Measurements from ENCODE around the gene C19orf44. TPM values are rescaled to one million over a fixed set of nuclear protein-coding genes. Genes with fewer than 3 reads are reported as not detected.

Gene C19orf44
- total and polyA plus RNA-seq, 2 of the 4 experiments (the other 2 are of a cell fraction), result 1.4 to 3.8 TPM

DNA sequence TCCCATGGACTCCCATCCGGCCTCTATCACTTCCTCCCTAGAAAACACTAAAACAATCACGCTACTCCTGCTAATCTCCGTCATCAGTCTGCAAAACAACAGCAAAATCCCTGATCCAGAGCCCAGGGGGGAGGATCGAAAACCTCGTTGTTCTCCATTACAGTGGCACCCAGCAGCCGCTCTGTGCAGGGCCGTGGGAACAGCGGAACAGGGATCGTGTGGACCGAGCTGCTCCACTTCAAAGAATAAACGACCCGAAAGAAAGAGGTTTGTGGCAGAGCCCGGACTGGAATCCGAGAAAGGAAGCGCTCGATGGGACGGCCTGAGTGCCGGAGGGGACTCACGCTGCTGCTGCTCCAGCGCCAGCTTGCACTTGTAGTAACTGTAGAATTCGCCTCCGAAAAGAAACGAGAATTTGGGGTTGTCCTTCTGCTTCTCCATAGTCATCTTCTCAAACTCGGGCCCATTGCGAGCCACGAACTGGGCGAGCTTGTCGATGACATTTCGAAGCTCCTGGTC lies 45.4 kb downstream of the C19orf44 start (continued):
- TF ChIP-seq, protein P1, sequence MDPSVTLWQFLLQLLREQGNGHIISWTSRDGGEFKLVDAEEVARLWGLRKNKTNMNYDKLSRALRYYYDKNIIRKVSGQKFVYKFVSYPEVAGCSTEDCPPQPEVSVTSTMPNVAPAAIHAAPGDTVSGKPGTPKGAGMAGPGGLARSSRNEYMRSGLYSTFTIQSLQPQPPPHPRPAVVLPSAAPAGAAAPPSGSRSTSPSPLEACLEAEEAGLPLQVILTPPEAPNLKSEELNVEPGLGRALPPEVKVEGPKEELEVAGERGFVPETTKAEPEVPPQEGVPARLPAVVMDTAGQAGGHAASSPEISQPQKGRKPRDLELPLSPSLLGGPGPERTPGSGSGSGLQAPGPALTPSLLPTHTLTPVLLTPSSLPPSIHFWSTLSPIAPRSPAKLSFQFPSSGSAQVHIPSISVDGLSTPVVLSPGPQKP (IDR thresholded peaks at IDR 0.05; ENCODE audit: borderline replicate concordance, low read depth, low read length), result no peak

- peak within 1 kb of the TSS; percentile 71 for H4K91ac ChIP-seq (ENCODE audit: insufficient read depth, low read depth, low read length)
- peak within 1 kb of the TSS; percentile 96 for H2AK9ac ChIP-seq (replicated peaks; ENCODE audit: low read depth, low read length, poor library complexity)
- peak within 1 kb of the TSS; percentile 80 for H3K56ac ChIP-seq (ENCODE audit: extremely low read depth, insufficient read depth, low read length)
- H3K36me3 ChIP-seq (ENCODE audit: control insufficient read depth, insufficient read depth, low read length), result peaks cover 22% of the 10 kb centered on the region
- H3K4me3 ChIP-seq (ENCODE audit: insufficient read depth, low read depth, low read length), result peak within 1 kb of the TSS; percentile 86
- peak within 1 kb of the TSS; percentile 78 for H3K14ac ChIP-seq (replicated peaks; ENCODE audit: low read depth, low read length)
- peak within 1 kb of the TSS; percentile 60; the same call in 1 of the 2 replicates for H3K23ac ChIP-seq (ENCODE audit: low read depth, low read length)
- H3K4me2 ChIP-seq (ENCODE audit: low read depth, low read length), result peak within 1 kb of the TSS; percentile 90
- peak within 1 kb of the TSS; percentile 94 for H2AFZ ChIP-seq (replicated peaks; ENCODE audit: low read length, poor library complexity)
- H4K8ac ChIP-seq (ENCODE audit: low read depth in 2 of 2, low read length in 2 of 2), result peak within 1 kb of the TSS; percentile 73 to 77
- TF ChIP-seq RAD21 (IDR thresholded peaks at IDR 0.05; ENCODE audit: low read length) (no peak), MAZ (IDR thresholded peaks at IDR 0.05; ENCODE audit: borderline replicate concordance, low read depth, low read length) (peak; percentile 49; the same call in 1 of the 2 replicates), POLR2A (IDR thresholded peaks at IDR 0.05; ENCODE audit: low read depth, low read length) (peak; percentile 68), MXI1 (IDR thresholded peaks at IDR 0.05; ENCODE audit: borderline replicate concordance, low read depth, low read length) (peak; percentile 51)
- TF ChIP-seq, protein P1 (IDR thresholded peaks at IDR 0.05; ENCODE audit: borderline replicate concordance, low read depth, low read length), result peak; percentile 81; the same call in 1 of the 2 replicates
- H2BK5ac ChIP-seq (ENCODE audit: low read depth, low read length, poor library complexity, severe bottlenecking), result peak within 1 kb of the TSS; percentile 65
- H2BK20ac ChIP-seq (ENCODE audit: low read depth, low read length), result no peak within 1 kb of the TSS
- intact Hi-C loops (cut with micrococcal nuclease) (loop anchor here (2.0 kb wide), 2 partner anchors 87 to 107 kb away; partner anchors contain the start of gene MED26), dilution Hi-C loops (cut with HindIII; ENCODE audit: low sequenced_read_pairs, unreplicated experiment) (no loop called here), in situ Hi-C loops (cut with MboI; ENCODE audit: low sequenced_read_pairs) (no loop called here)
- H4K20me1 ChIP-seq (ENCODE audit: insufficient read depth, low read length), result peaks cover 41% of the 10 kb centered on the region
- H3K9me3 ChIP-seq (ENCODE audit: control insufficient read depth, insufficient read depth, low read length), result no peaks in the 10 kb centered on the region
- peaks cover 15% of the 10 kb centered on the region; the same call in 1 of the 2 replicates for H3K9me1 ChIP-seq (ENCODE audit: insufficient read depth, low read length)
- H4K5ac ChIP-seq (ENCODE audit: low read depth, low read length), result peak within 1 kb of the TSS; percentile 31
- H3K27me3 ChIP-seq (ENCODE audit: control insufficient read depth, insufficient read depth, low read length), result no peaks in the 10 kb centered on the region
- no peak within 1 kb of the TSS for H2BK120ac ChIP-seq (ENCODE audit: low read depth, low read length)
- peaks cover 17 to 66% of the 10 kb centered on the region in 2 experiments for H3K79me1 ChIP-seq (ENCODE audit: low read depth in 1 of 2, low read length in 2 of 2)
- peak within 1 kb of the TSS; percentile 75 for H3K4ac ChIP-seq (ENCODE audit: low read depth, low read length)
- no peak within 1 kb of the TSS; the same call in 2 of the 3 replicates for H2BK15ac ChIP-seq (ENCODE audit: low read depth, low read length)
- H3K18ac ChIP-seq (ENCODE audit: low read depth, low read length), result no peak within 1 kb of the TSS; the same call in 1 of the 2 replicates
- H3K9ac ChIP-seq (ENCODE audit: low read depth, low read length), result peak within 1 kb of the TSS; percentile 90
- CTCF ChIA-PET, result no interaction called here
- peak; percentile 91 for ATAC-seq (ENCODE audit: low read depth)
- peaks cover 2% of the 10 kb centered on the region for H3K4me1 ChIP-seq (ENCODE audit: control insufficient read depth, insufficient read depth, low read length)
- BruUV-seq (replicated peaks), result no TSS peak
- peak within 1 kb of the TSS; percentile 42 for H2AK5ac ChIP-seq (ENCODE audit: low read depth, low read length)
- peak; percentile 91 for DNase-seq
- WGBS, 2 experiments (ENCODE audit: extremely low coverage in 2 of 2, insufficient read length in 1 of 2), result 0% methylated on average over 64 of the region's 108 CpGs; no CpG with 5 or more reads in 1 of the 2 experiments
- POLR2A ChIA-PET (ENCODE audit: unreplicated experiment), result no interaction called here
- peak within 1 kb of the TSS; percentile 77 for H3K27ac ChIP-seq (ENCODE audit: insufficient read depth, low read length)
Observed at GRCh38 chr19:16542045-16542909, 46.1 kb downstream of the C19orf44 start, which contains the start of gene CHERP. TSS of gene CHERP (minus strand) at chr19:16542437. CDS start at chr19:16542378, 59 bp downstream.

Measured in IMR-90 (cell line).